PC-9 (cell line): ENCODE results near the gene ANAPC4. TPM values are rescaled to one million over a fixed set of nuclear protein-coding genes. Genes with fewer than 3 reads are reported as not detected.

Experiments
- BruUV-seq: library from RNA; stranded (reverse); fragments of 400-500 nt; replicated peaks from 2 replicates; lab custom pipeline; 2021; lab: Mats Ljungman, UMichigan
- CTCF ChIA-PET: fragments of 300-600 bp; sonication (Branson Sonifier 250); formaldehyde crosslinking; loops from one replicate; lab custom pipeline; 2022; ENCODE audit warnings: antibody characterized with exemption; lab: Charles Lee
- POLR2A ChIA-PET: fragments of 300-600 bp; sonication (Branson Sonifier 250); formaldehyde crosslinking; loops from one replicate; lab custom pipeline; 2022; ENCODE audit warnings: antibody characterized with exemption; ENCODE audit not compliant: unreplicated experiment; lab: Charles Lee
- DNase-seq, 2 experiments: peaks; one replicate each; pipeline versions ENCODE4 v3.0.0 to v3.0.0-alpha.2; 2015 to 2022; ENCODE audit warnings: mixed read lengths in 1 of 2
- H2AFZ ChIP-seq: fragments of 200-600 bp; sonication (generic); 2 replicates; pipeline ENCODE4 v1.8.1; 2017; ENCODE audit warnings: antibody characterized with exemption
- H3F3A ChIP-seq: fragments of 200-600 bp; sonication (generic); 2 replicates; pipeline ENCODE4 v1.8.1; 2017; ENCODE audit warnings: antibody characterized with exemption, mild to moderate bottlenecking, low read depth; ENCODE audit not compliant: insufficient read depth
- H3K27ac ChIP-seq: fragments of 200-600 bp; sonication (generic); 2 replicates; pipeline ENCODE4 v1.6.1; 2016; ENCODE audit warnings: mixed run types
- H3K27me3 ChIP-seq: fragments of 200-600 bp; sonication (generic); 2 replicates; pipeline ENCODE4 v1.6.1; 2016; ENCODE audit warnings: low read depth, mixed run types; ENCODE audit not compliant: insufficient read depth
- H3K36me3 ChIP-seq: fragments of 200-600 bp; sonication (generic); 2 replicates; pipeline ENCODE4 v1.6.1; 2016; ENCODE audit warnings: low read depth, mixed run types
- H3K4me1 ChIP-seq: fragments of 200-600 bp; sonication (generic); replicated peaks from 2 replicates; pipeline ENCODE4 v1.6.1; 2016; ENCODE audit warnings: mixed run types; ENCODE audit not compliant: insufficient read depth
- H3K4me2 ChIP-seq: fragments of 200-600 bp; sonication (generic); 2 replicates; pipeline ENCODE4 v1.6.1; 2017; ENCODE audit warnings: mixed run types
- H3K4me3 ChIP-seq: fragments of 200-600 bp; sonication (generic); 2 replicates; pipeline ENCODE4 v1.6.1; 2016; ENCODE audit warnings: mixed run types
- H3K79me2 ChIP-seq: fragments of 200-600 bp; sonication (generic); 2 replicates; pipeline ENCODE4 v1.6.1; 2017; ENCODE audit warnings: low read depth, mixed run types
- H3K9me2 ChIP-seq: fragments of 200-600 bp; sonication (generic); 2 replicates; pipeline ENCODE4 v1.8.1; 2017; ENCODE audit warnings: mild to moderate bottlenecking; ENCODE audit not compliant: insufficient read depth
- H3K9me3 ChIP-seq: fragments of 200-600 bp; sonication (generic); 2 replicates; pipeline ENCODE4 v1.8.1; 2016; ENCODE audit warnings: low read depth; ENCODE audit not compliant: insufficient read depth
- H4K20me1 ChIP-seq: fragments of 200-600 bp; sonication (generic); 2 replicates; pipeline ENCODE4 v1.8.1; 2017; ENCODE audit not compliant: insufficient read depth
- CTCF ChIP-seq: fragments of 200-600 bp; sonication (generic); conservative IDR thresholded peaks from 2 replicates; pipeline ENCODE4 v1.6.1; 2017; ENCODE audit warnings: mixed run types, antibody characterized with exemption, mild to moderate bottlenecking, moderate library complexity
- EZH2 ChIP-seq: fragments of 200-600 bp; sonication (generic); IDR thresholded peaks from 2 replicates; pipeline ENCODE4 v1.8.0; 2017; ENCODE audit warnings: antibody characterized with exemption, low read depth
- intact Hi-C: fragments of 100-400 bp; cut with micrococcal nuclease; formaldehyde crosslinking; loops from one replicate; pipeline ENCODE4 v1.10.0; 2022; ENCODE audit not compliant: unreplicated experiment
- total RNA-seq: library from RNA; stranded (reverse); gene quantifications from 2 replicates; pipeline ENCODE4 v1.2.3, GENCODE V29; 2021

The ANAPC4 gene
- total RNA-seq, 1 experiment from 2014 or later = 25.8 TPM

- intact Hi-C loops = loop anchor here (1.0 to 5.0 kb wide), 2 partner anchors 66 to 216 kb away; partner anchors contain the start of genes SEPSECS and ZCCHC4
- Histone ChIP-seq H3K9me2 (no peaks in the 10 kb centered on the region), H3K4me1 (peaks cover 11% of the 10 kb centered on the region; the same call in 1 of the 2 replicates), H3K4me2 (peak overlapping the region; percentile 85), H3F3A (0 out of 2 replicates have a peak, but pooled peaks cover 5% of the 10 kb centered on the region), H3K27me3 (no peaks in the 10 kb centered on the region), H3K27ac (no peak overlapping the region), H4K20me1 (no peaks in the 10 kb centered on the region), H2AFZ (peak overlapping the region; percentile 88), H3K9me3 (no peaks in the 10 kb centered on the region), H3K4me3 (peak overlapping the region; percentile 92), H3K36me3 (0 out of 2 replicates have a peak, but pooled peaks cover 7% of the 10 kb centered on the region), H3K79me2 (peaks cover 26% of the 10 kb centered on the region)
- TSS peak; percentile 63 for BruUV-seq
- CTCF ChIA-PET = no interaction called here
- TF ChIP-seq EZH2 (no peak), CTCF (no peak)
- no peak for DNase-seq
- POLR2A ChIA-PET = no interaction called here
These were observed 741 bp downstream of the ANAPC4 start for GRCh38 chr4:25377572-25378436.

DNA sequence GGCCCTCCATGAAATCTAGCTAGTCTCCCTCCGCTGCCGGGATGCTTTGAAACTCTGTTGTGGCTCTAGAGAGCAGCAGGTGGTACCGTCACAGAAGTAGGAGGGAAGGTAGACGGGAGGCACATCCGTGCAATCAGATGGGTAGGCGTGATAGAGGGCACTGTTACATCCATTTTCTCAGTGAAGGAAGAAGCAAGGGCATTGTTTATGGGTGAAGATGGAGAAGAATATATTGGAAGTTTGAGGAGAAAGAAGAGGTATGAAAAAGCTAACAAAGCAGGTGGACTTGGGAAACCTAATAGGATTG is 1.3 kb downstream of the ANAPC4 start:
- H3K9me2 ChIP-seq = no peaks in the 10 kb centered on the region
- 0 out of 2 replicates have a peak, but pooled peaks cover 5% of the 10 kb centered on the region for H3F3A ChIP-seq
- H4K20me1 ChIP-seq = no peaks in the 10 kb centered on the region
- H3K4me3 ChIP-seq = peak overlapping the region; percentile 92; the same call in 1 of the 2 replicates
- no peaks in the 10 kb centered on the region for H3K27me3 ChIP-seq
- TF ChIP-seq CTCF = no peak
- TF ChIP-seq EZH2 = no peak
- H3K9me3 ChIP-seq = no peaks in the 10 kb centered on the region
- 0 out of 2 replicates have a peak, but pooled peaks cover 7% of the 10 kb centered on the region for H3K36me3 ChIP-seq
- H3K79me2 ChIP-seq = peaks cover 26% of the 10 kb centered on the region
- no peak for DNase-seq
- ChIA-PET CTCF (no interaction called here), POLR2A (no interaction called here)
- intact Hi-C loops = loop anchor here (5.0 kb wide), 1 partner anchor 216 kb away; the partner anchor contains the start of gene SEPSECS
- BruUV-seq = no TSS peak
- peaks cover 11% of the 10 kb centered on the region; the same call in 1 of the 2 replicates for H3K4me1 ChIP-seq
- H3K4me2 ChIP-seq = peak overlapping the region; percentile 85
- no peak overlapping the region for H2AFZ ChIP-seq
- no peak overlapping the region for H3K27ac ChIP-seq

- Histone ChIP-seq H3K4me3 (no peak overlapping the region), H3K9me2 (no peaks in the 10 kb centered on the region), H3K27ac (no peak overlapping the region), H2AFZ (no peak overlapping the region), H3K36me3 (0 out of 2 replicates have a peak, but pooled peaks cover 7% of the 10 kb centered on the region), H3K4me1 (peaks cover 11% of the 10 kb centered on the region; the same call in 1 of the 2 replicates), H4K20me1 (no peaks in the 10 kb centered on the region), H3K9me3 (no peaks in the 10 kb centered on the region), H3K4me2 (no peak overlapping the region; the same call in 1 of the 2 replicates), H3K27me3 (no peaks in the 10 kb centered on the region), H3K79me2 (peaks cover 26% of the 10 kb centered on the region), H3F3A (0 out of 2 replicates have a peak, but pooled peaks cover under 1% of the 10 kb centered on the region)
- intact Hi-C loops = loop anchor here (5.0 kb wide), 1 partner anchor 217 kb away; the partner anchor contains the start of gene SEPSECS
- no peak for DNase-seq
- CTCF ChIA-PET = no interaction called here
- TF ChIP-seq EZH2 (no peak), CTCF (no peak)
- POLR2A ChIA-PET = no interaction called here
- BruUV-seq = no TSS peak
These were observed 2.5 kb downstream of the ANAPC4 start for GRCh38 chr4:25379591-25379990.
